Measurements from ENCODE around the gene CBARP. TPM values are rescaled to one million over a fixed set of nuclear protein-coding genes. Genes with fewer than 3 reads are reported as not detected.

CBARP gene
- total and polyA plus RNA-seq, 2 donors (not counting 3 experiments of a cell fraction or from before 2014, with no cell fraction given), result 3.5 to 9.2 TPM

GRCh38 chr19:1226227-1226518 lies 11.6 kb downstream of the CBARP start:
- no peak for TF ChIP-seq CTCF (IDR thresholded peaks at IDR 0.05; ENCODE audit: extremely low read depth in 1 of 2, insufficient read depth in 1 of 2, low read depth in 1 of 2, low read length in 2 of 2)
- TF ChIP-seq MAX (IDR thresholded peaks at IDR 0.05; ENCODE audit: insufficient read depth, insufficient read length), result no peak
- TF ChIP-seq POLR2AphosphoS5 (IDR thresholded peaks at IDR 0.05; ENCODE audit: insufficient read depth, low read depth, low read length), result no peak
- TF ChIP-seq MYC (IDR thresholded peaks at IDR 0.05; ENCODE audit: low read depth, low read length), result no peak
- TF ChIP-seq EZH2 (IDR thresholded peaks at IDR 0.05; ENCODE audit: borderline replicate concordance, low read depth, low read length, severe bottlenecking), result no peak
- no peak for TF ChIP-seq POLR2A (IDR thresholded peaks at IDR 0.05; ENCODE audit: low read depth, low read length)
- TF ChIP-seq GATA2 (IDR thresholded peaks at IDR 0.05; ENCODE audit: insufficient read depth, insufficient read length, low read depth, low read length), result no peak
- TF ChIP-seq FOS (IDR thresholded peaks at IDR 0.05; ENCODE audit: borderline replicate concordance, insufficient read depth, low read length), result no peak
- no peak for TF ChIP-seq JUN (IDR thresholded peaks at IDR 0.05; ENCODE audit: borderline replicate concordance, insufficient read depth, insufficient read length, low read depth)
- DNase-seq (ENCODE audit: low read depth, low spot score) (no peak), FAIRE-seq (no peak)
- H4K20me1 ChIP-seq (replicated peaks; ENCODE audit: control insufficient read depth, extremely low read depth, insufficient read depth, low read length), result no peaks in the 10 kb centered on the region
- no peaks in the 10 kb centered on the region for H3K79me2 ChIP-seq (ENCODE audit: control insufficient read depth, insufficient read depth, low read length)
- no TSS peak for BruUV-seq (replicated peaks)
- no peaks in the 10 kb centered on the region for H3K9me1 ChIP-seq (replicated peaks; ENCODE audit: control insufficient read depth, extremely low read depth, insufficient read depth, low read length)
- no peak overlapping the region for H3K4me2 ChIP-seq (ENCODE audit: insufficient read depth, low read length)
- H3K27me3 ChIP-seq (ENCODE audit: control insufficient read depth in 2 of 2, insufficient read depth in 2 of 2, low read length in 2 of 2), result no peaks in the 10 kb centered on the region
- H3K9ac ChIP-seq (replicated peaks; ENCODE audit: extremely low read depth, insufficient read depth, low read length), result no peak overlapping the region
- dilution Hi-C loops (cut with MboI; ENCODE audit: extremely low pct_ligation_motif_present, low sequenced_read_pairs), result no loop called here
- peaks cover 5 to 13% of the 10 kb centered on the region in 2 experiments for H3K36me3 ChIP-seq (ENCODE audit: control insufficient read depth in 2 of 2, extremely low read depth in 1 of 2, insufficient read depth in 2 of 2, low read length in 2 of 2)
- H2AFZ ChIP-seq (ENCODE audit: low read depth, low read length), result no peak overlapping the region
- H3K9me3 ChIP-seq (replicated peaks; ENCODE audit: control insufficient read depth, insufficient read depth, low read length), result no peaks in the 10 kb centered on the region
- ChIA-PET CTCF (interaction anchor here (1.3 kb wide), 1 partner anchor 113 kb away, joined by 4 read pairs; no protein-coding TSS in a partner anchor), POLR2A (no interaction called here)
- intact Hi-C loops (cut with micrococcal nuclease), result no loop called here
- H3K27ac ChIP-seq (ENCODE audit: insufficient read depth, low read depth, low read length), result no peak overlapping the region
- H3K4me3 ChIP-seq (replicated peaks in 1 of 3; ENCODE audit: insufficient read depth in 1 of 3, low read depth in 1 of 3, low read length in 3 of 3), result no peak overlapping the region
- H3K4me1 ChIP-seq (ENCODE audit: control insufficient read depth, extremely low read depth, insufficient read depth, low read length), result no peaks in the 10 kb centered on the region
